ENCODE data around the gene PCNX2.
A peak's percentile ranks its signal among the peaks of the same experiment; 100 is the strongest.
"Not testable (repeated sequence)": the region's sequence is repeated elsewhere in the genome, so short reads cannot be mapped to it uniquely, and the experiment has no call there.

Gene PCNX2

DNA sequence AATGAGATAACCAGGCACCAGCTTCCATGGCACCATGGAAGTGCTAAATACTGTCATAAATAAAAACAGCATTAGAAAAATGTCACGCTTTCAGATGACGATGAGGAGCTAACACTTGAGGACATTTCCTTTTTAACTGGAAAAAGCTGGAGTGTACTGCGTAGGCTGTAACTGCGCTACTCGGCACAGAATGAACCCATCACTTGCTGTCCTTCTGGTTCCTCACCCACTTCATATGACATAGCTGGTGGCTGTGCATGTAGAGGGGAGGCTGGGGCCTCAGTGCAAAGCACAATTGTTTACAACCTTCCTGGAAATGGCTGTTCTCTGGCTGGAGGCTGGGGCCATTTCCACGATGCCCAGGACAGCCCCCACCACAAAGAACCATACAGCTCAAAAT lies 289.4 kb downstream of the PCNX2 start:
- no peak for DNase-seq (ENCODE audit: low read depth)
- no peak overlapping the region for H3K4me3 ChIP-seq (ENCODE audit: low read depth, low read length)

- peak; percentile 27 for DNase-seq (ENCODE audit: low read depth)
- no peak overlapping the region for H3K4me3 ChIP-seq (ENCODE audit: low read depth, low read length)
These were observed 289.8 kb downstream of the PCNX2 start for GRCh38 chr1:233005703-233006102.

- no peak overlapping the region for H3K4me3 ChIP-seq (ENCODE audit: low read depth, low read length)
- DNase-seq (ENCODE audit: low read depth), result no peak
These were observed 290.4 kb downstream of the PCNX2 start for GRCh38 chr1:233005156-233005555.

DNA sequence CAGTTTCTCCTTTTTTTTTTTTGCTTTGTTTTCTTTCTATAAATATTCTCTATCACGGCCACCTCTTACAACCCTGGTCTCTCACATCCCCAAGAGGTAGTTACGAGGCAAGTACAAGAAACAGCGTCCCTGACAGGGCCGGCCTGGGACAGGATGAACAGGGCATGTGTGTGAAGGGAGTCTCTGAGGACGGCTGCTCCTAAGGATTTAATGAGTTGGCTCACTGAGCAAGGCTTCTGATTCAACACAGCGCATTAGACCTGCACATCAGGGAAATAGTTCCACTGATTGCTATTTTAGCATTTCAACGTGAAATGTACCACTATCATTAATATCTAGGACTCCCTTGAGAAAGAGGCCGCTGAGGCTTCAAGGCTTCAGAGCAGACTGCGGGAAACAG lies 291.1 kb downstream of the PCNX2 start:
- no peak for DNase-seq (ENCODE audit: low read depth)
- no peak overlapping the region for H3K4me3 ChIP-seq (ENCODE audit: low read depth, low read length)

- DNase-seq (ENCODE audit: low read depth); H3K4me3 ChIP-seq (ENCODE audit: low read depth, low read length): not testable (repeated sequence)
These were observed 291.9 kb downstream of the PCNX2 start for GRCh38 chr1:233003638-233004037.

DNA sequence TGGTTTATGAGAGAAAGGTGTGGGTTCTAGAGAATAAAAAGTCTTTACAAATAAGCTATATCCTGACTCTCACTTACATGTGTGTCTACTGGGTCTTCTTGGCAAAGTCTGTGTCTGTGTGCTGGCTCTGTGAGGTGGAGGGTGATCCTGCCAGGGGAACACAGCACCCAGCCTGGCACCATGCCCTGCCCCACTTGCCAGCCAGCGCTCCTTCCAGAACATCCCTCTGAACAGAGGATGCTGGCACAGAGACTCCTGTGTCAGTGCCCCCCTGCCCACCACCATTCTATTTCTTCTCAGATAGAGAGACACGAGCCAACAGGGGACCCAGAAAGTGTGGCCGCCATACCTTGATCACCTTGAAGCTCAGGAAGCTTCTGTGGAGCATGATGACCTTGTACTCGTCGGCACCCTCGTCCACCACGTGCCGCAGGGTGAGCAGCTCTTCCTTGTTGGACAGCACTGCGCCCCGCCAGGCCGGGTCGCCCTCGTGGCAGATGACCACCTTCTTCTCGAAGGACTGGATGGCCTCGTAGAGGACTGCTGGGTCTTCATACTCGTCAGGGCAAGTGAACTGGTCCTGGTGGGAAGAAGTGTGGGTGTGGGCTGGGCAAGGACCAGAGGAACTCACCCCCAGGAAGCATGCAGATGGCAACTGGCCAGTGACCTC lies 295.4 kb downstream of the PCNX2 start:
- DNase-seq (ENCODE audit: low read depth), result no peak
- H3K4me3 ChIP-seq (ENCODE audit: low read depth, low read length), result no peak overlapping the region

DNA sequence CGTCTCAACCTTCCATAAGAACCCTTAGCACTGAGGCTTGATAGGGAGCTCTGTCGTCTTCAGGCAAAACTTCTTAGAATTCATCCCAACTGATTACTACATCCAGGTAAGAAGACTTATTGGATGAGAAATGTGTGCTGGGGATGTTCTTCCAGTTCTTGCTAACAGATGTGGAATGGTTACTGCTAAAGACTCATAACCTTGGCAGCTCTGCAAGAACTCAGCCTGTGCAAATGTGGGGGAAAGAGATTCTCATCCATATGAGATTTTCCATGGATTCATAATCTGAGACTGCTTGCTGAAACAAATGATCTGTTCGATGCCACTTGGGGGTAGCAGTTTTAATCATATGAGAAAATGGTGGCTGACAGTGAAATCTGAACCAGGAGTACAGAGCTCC lies 296.9 kb downstream of the PCNX2 start:
- no peak for DNase-seq (ENCODE audit: low read depth)
- H3K4me3 ChIP-seq (ENCODE audit: low read depth, low read length), result no peak overlapping the region

- DNase-seq (ENCODE audit: low read depth), result no peak
- H3K4me3 ChIP-seq (ENCODE audit: low read depth, low read length), result no peak overlapping the region
These were observed 297.4 kb downstream of the PCNX2 start for GRCh38 chr1:232998138-232998537.

DNA sequence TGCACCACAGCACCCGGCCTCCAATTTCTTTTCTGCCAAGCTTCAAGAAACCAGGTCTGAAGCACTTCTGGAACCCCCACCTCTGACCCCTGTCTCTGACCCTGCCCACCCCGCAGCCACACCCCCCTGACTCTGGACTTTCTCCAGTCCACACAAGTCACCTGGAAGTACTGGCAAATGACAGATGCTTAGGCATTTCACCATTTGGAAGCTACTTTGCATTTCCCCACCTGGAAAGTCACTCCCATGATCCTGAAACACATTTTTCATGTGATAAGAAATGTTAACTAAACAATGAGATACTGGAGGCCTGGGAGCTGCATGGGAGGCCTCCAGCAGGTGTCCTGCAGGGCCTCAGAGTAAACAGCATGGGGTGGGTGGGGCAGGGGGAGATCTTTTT lies 299.4 kb downstream of the PCNX2 start:
- no peak for DNase-seq (ENCODE audit: low read depth)
- H3K4me3 ChIP-seq (ENCODE audit: low read depth, low read length), result no peak overlapping the region

- no peak for DNase-seq (ENCODE audit: low read depth)
- H3K4me3 ChIP-seq (ENCODE audit: low read depth, low read length), result no peak overlapping the region
These were observed 300.3 kb downstream of the PCNX2 start for GRCh38 chr1:232995189-232995588.

DNA sequence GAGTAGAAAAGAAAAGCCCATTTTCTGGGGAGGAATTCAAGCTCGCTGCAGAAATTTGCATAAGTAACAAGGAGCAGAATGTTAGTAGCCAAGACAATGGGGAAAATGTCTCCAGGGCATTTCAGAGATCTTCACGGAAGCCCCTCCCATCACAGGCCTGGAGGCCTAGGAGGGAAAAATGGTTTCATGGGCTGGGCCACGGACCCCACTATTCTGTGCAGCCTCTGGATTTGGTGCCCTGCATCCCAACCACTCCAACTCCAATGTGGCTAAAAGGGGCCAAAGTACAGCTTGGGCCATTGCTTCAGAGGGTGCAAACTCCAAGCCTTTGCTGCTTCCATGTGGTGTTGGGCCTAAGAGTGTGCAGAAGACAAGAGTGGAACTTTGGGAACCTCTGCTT lies 302.0 kb downstream of the PCNX2 start:
- no peak for DNase-seq (ENCODE audit: low read depth)
- no peak overlapping the region for H3K4me3 ChIP-seq (ENCODE audit: low read depth, low read length)

DNA sequence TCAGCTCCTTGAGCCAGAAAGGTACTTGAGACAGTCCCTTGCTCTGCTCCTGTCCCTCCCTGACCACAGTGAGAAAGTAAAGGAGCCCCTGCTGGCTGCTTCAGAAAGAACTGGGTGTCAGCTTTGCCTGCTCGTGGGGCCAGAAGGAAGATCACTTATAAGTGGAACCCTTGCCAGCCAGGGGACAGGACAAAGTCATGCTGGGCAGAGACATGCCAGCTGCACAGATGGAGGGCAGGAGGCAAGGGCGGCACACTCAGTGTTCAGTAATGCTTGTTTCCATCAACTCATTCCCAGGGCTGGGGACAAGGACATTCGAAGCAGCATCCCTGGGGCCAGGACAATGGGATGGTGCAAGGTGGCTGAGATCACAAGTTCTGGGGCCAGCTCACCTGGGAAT lies 303.3 kb downstream of the PCNX2 start:
- DNase-seq (ENCODE audit: low read depth), result no peak
- no peak overlapping the region for H3K4me3 ChIP-seq (ENCODE audit: low read depth, low read length)

DNA sequence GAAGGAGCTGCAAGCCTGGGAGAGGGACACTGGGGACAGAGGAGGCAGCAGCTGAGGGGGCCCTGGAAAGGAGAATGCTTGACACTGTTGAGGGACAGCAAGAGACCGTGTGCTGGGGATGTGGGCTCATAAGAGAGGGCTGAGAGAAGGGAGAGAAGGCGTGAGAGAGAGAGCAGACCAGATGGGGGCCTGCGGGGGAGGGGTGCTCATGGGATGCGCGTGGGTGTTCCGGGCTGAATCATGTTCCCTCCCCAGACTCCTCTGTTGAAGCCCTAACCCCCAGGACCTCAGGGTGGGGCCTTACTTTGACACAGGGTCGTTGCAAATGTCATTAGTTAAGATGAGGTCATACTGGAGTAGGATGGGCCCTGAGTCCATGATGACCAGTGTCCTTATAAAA lies 304.3 kb downstream of the PCNX2 start:
- DNase-seq (ENCODE audit: low read depth), result no peak
- no peak overlapping the region for H3K4me3 ChIP-seq (ENCODE audit: low read depth, low read length)

- H3K4me3 ChIP-seq (ENCODE audit: low read depth, low read length), result no peak overlapping the region
- no peak for DNase-seq (ENCODE audit: low read depth)
These were observed 305.1 kb downstream of the PCNX2 start for GRCh38 chr1:232990176-232991128.

DNA sequence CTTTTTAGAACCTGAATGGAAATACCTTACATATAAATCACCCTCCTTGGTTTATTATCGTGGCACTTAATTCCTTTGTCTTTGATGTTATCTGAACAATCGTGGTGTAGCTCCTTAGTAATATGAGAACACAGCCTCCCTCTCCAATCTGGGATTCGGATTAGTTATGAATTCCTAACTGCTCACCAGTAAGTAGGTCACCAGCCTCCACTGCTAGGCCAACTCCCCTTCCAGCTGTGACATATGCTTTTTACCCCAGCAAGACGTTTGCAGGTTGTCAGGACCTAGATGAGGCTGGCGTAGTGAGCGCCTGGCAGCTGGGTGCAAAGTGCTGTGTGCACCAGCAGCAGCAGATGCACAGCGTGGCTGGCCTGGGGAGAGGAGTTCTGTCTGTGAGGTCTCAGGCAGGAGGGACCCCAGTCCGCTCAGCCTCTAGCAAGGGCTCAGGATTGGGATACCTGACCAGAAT lies 306.9 kb downstream of the PCNX2 start:
- H3K4me3 ChIP-seq (ENCODE audit: low read depth, low read length), result no peak overlapping the region
- DNase-seq (ENCODE audit: low read depth), result no peak

DNA sequence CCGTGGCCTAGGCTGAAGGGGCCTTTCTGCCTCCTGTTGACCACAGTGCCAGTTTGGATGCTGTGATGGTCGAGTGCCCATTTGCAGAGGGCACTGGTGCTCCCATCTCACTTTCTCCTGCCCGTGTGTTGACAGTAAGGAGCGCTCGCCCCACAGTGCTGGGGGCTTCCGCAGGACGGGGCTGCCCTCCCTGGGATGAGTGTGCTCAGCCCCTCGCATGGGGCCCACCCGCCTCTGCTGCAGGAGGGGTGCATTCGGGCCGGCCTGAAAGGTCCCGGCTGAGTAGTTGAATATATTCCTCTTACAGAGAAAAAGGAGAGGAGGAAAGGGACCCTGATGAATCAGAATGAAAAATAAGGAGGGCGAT lies 307.8 kb downstream of the PCNX2 start:
- DNase-seq (ENCODE audit: low read depth), result no peak
- no peak overlapping the region for H3K4me3 ChIP-seq (ENCODE audit: low read depth, low read length)

DNA sequence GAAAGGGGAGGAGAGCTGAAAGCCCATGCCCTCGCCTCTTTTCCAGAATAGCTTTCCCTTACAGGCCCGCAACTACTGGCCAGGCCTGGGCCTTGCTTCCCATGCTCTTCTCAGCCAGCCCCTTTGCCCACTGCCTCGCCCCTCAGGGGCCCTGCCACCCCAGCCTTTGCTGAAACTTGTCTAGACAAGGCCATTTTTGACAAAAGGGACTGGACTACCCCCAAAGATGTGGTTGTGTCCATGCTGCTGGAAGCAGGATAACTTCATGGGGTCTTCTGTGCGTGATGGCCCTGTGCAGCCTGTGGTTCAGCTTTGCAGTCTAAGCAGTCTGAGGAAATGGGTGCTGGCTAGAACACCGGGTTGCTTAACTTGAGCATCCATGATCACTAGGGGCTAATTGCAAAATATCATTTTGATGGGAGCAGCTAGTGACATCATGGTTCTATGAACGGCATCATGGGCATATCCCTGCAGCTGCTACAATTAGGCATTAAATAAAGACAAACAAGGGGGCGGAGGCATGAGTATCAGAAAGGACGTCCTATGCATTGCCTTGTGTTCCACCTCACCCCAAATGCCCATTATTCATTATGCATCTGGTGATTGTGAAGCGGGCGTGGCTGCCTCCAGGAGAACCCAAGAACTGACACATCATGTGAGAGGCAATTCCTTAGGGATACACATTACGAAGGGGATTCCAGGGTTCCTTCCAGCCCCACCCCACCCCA lies 308.3 kb downstream of the PCNX2 start:
- H3K4me3 ChIP-seq (ENCODE audit: low read depth, low read length), result no peak overlapping the region
- no peak for DNase-seq (ENCODE audit: low read depth)

DNA sequence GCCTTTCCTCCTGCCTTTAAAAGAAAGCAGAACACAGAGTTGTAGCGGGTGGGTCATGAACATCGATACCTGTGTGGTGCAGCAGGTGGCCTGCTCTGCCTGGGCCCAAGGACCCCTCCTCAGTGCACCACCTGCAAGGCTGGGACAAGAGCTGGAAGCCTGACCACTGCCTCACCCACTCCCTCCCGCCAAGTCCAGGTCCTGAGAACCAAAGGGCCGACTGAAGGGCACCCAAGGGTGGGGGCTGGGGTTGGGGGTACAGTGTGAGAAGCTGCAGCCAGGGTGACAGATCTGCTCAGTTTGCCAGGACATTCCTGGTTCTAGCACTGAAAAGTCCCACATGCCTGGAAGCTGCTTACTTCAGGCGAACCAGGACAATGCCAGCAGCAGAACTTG lies 309.0 kb downstream of the PCNX2 start:
- DNase-seq (ENCODE audit: low read depth), result no peak
- no peak overlapping the region for H3K4me3 ChIP-seq (ENCODE audit: low read depth, low read length)

- no peak overlapping the region for H3K4me3 ChIP-seq (ENCODE audit: low read depth, low read length)
- no peak for DNase-seq (ENCODE audit: low read depth)
These were observed 309.5 kb downstream of the PCNX2 start for GRCh38 chr1:232985882-232986526.
